Muscle layer of colon (tissue), 2 donors: ENCODE results near the gene LCAT.
"Not testable (repeated sequence)": the region's sequence is repeated elsewhere in the genome, so short reads cannot be mapped to it uniquely, and the experiment has no call there.

Experiments
- H3K27ac ChIP-seq: one replicate; pipeline ENCODE4 v1.7.0; 2013; ENCODE audit warnings: low read depth, mild to moderate bottlenecking, low read length, moderate library complexity
- H3K27me3 ChIP-seq, 2 donors: one replicate each; pipeline ENCODE4 v1.7.0; 2013; ENCODE audit warnings: low read length in 2 of 2, mild to moderate bottlenecking in 2 of 2; ENCODE audit not compliant: insufficient read depth in 2 of 2, control insufficient read depth in 1 of 2
- H3K36me3 ChIP-seq: one replicate; pipeline ENCODE4 v1.7.0; 2013; ENCODE audit warnings: mild to moderate bottlenecking, low read length; ENCODE audit not compliant: insufficient read depth
- H3K4me1 ChIP-seq: one replicate; pipeline ENCODE4 v1.7.0; 2013; ENCODE audit warnings: mild to moderate bottlenecking, low read length; ENCODE audit not compliant: insufficient read depth
- H3K4me3 ChIP-seq, 2 donors: one replicate each; pipeline ENCODE4 v1.7.0; 2013; ENCODE audit warnings: low read length in 2 of 2, low read depth in 1 of 2, mild to moderate bottlenecking in 1 of 2, moderate library complexity in 1 of 2
- H3K9ac ChIP-seq: one replicate; pipeline ENCODE4 v1.7.0; 2013; ENCODE audit warnings: low read length
- H3K9me3 ChIP-seq: one replicate; pipeline ENCODE4 v1.7.0; 2013; ENCODE audit warnings: mild to moderate bottlenecking, low read length
- donor health status: abdominal sarcoma.
- donor health status: Adenocarcinoma of cecum.

LCAT gene

DNA sequence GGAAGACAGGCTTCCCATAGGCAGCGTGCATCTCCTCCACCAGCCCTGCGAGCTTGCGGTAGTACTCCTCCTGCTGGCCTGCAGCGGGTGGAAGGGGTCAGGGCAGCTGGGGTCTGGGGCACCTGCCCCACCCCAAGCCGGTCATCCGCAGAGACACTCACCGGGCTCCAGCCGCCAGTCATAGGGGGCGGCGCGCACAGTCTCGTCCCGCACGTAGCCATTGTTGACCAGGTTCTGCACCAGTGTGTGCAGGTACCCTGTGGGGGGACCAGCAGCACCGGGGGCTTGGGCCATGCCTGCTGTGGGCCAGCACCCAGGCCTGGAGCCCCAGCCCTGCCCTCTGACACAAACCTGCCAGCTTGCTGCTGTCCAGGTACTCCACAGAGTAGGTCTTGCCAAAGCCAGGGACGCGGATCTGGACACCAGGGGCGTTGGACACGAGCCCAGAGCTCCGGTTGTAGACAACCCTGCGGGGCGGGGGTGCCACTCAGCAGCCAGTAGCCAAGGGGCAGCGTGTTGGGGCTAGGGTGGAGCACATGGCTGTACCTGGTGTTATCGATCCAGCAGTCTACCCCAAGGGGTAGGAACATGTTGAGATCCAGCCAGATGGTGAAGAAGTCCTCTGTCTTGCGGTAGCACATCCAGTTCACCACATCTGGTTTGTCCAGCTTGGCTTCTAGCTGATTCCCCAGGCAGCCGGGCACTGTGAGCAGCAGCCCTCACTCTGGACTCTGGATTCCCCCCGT, 1.2 kb downstream of the LCAT start:
- Histone ChIP-seq H3K27ac (peak overlapping the region; percentile 79), H3K9me3 (no peaks in the 10 kb centered on the region), H3K4me1 (peaks cover 31% of the 10 kb centered on the region), H3K4me3 (no peak overlapping the region), H3K36me3 (peaks cover 58% of the 10 kb centered on the region), H3K27me3 (no peaks in the 10 kb centered on the region), H3K9ac (no peak overlapping the region)

DNA sequence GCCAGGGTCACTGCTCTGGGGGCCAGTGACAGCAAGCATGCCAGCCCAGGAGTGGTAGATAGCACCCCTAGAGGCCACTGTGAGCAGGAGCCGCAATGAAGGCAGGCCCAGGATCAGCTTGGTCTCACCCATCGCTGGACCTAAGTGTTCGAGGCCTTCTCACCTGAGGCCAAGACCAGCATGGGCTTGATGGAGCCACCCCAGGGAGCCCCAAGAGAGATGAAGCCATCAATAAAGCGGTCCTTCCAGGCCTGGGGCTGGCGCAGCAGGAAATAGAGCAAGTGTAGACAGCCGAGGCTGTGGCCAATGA, 1.8 kb downstream of the LCAT start:
- H3K27ac ChIP-seq: peak overlapping the region; percentile 7
- H3K4me3 ChIP-seq: no peak overlapping the region
- peaks cover 53% of the 10 kb centered on the region for H3K36me3 ChIP-seq
- no peaks in the 10 kb centered on the region for H3K27me3 ChIP-seq
- no peaks in the 10 kb centered on the region for H3K9me3 ChIP-seq
- H3K9ac ChIP-seq: no peak overlapping the region
- peaks cover 36% of the 10 kb centered on the region for H3K4me1 ChIP-seq

DNA sequence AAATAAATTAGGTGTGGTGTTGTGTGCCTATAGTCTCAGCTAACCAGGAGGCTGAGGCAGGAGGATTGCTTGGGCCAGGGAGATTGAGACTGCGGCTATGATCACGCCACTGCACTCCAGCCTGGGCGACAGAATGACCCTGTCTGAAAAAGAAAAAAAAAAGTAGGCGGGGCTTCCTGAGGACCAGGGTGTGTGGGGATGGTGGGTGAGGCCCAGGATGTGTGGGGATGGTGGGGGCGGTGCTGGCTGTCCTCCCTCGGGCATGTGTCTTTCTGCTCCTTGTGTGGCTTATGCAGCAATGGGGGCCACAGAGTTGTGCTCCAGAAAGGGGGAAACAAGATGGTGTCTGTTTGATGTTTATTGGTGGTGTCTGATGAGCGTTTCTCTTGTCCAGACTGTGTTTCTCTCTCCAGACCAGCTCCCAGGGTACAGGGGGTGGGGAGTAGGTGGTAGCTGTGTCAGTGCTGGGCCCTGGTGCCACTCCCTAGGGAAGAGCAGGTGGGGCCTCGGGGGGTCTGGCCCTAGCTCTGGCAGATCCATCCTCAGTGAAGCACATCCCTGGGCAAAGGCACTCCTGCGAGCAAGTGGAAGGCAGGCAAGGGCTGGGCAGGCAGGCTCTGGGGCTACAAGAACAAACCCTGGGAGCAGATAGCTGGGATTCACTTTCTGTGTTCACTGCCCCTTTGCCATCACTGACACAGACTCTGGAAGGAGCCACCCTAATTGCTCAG, 2.3 kb downstream of the LCAT start:
- peak overlapping the region; percentile 7 for H3K27ac ChIP-seq
- peaks cover 40% of the 10 kb centered on the region for H3K4me1 ChIP-seq
- H3K9me3 ChIP-seq: no peaks in the 10 kb centered on the region
- no peaks in the 10 kb centered on the region for H3K27me3 ChIP-seq
- no peak overlapping the region for H3K4me3 ChIP-seq
- H3K9ac ChIP-seq: no peak overlapping the region
- peaks cover 48% of the 10 kb centered on the region for H3K36me3 ChIP-seq

DNA sequence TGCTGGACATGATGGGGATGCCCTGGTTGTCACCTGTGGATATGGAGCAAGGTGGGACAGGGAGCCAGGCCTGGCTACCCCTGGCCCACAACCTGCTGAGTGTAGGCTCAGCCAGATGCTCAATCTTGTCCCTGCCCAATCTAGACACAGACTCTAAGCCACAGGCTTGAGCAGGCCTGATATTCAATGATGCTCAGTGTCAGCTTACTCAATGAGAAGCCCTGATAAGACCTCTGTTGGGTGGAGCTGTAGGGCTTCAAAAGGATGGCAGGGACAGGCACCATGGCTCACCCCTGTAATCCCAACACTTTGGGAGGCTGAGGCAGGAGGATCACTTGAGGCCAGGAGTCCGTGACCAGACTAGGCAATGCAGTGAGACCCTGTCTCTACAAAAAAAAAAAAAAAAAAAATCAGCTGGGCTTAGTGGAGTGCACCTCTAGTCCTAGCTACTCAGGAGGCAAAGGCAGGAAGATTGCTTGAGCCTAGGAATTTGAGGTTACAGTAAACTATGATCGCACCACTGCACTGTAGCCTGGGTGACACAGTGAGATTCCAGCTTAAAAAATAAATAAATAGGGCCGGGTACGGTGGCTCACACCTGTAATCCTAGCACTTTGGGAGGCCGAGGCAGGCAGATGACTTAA, 3.4 kb downstream of the LCAT start:
- Histone ChIP-seq H3K27me3 (no peaks in the 10 kb centered on the region), H3K4me1 (peaks cover 40% of the 10 kb centered on the region), H3K36me3 (peaks cover 38% of the 10 kb centered on the region), H3K9me3 (no peaks in the 10 kb centered on the region), H3K4me3 (no peak overlapping the region), H3K27ac (no peak overlapping the region), H3K9ac (no peak overlapping the region)

DNA sequence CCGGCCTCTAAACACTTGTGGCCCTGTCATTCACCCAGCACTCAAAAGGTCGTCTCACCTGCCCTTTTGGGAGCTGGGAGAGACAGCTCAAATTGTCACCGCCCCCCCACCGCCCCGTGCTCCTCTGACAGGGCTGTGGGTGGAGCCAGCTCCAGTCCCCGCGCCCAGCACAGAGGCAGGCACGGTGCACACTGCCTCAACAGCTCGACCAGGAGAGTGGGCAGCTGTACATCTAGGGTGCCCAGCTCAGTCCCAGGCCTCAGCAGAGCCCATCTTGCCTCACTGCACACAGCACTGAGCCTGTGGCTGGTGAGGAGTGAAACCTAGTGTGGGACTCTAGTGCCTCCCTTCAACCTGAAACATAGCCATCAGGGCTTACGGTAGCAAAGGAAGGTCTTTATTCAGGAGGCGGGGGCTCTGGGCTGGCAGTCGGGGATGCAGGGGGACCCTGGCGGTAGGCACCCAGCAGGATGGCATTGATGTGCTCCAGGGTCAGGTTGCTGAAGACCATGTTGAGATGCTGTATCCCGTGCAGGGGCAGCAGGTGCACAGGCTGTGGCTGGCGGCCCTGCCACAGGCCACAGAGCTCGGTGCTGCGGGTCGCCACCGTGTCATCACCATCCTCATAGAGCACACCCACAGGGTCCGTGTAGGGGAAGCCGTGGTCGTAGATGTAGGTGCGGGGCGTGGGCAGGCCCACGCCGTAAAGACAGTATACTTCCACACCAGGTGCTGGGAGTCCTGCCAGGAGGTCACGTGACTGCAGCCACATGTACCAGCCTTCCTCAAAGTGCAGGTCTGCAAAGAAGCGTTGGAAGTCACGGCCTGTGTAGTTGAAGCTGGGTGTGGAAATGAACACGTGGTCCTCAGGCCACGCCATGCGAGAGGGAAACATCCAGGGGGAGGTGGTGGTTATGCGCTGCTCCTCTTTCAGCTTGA, 4.1 kb downstream of the LCAT start:
- Histone ChIP-seq H3K9ac (no peak overlapping the region), H3K27ac (no peak overlapping the region), H3K9me3 (no peaks in the 10 kb centered on the region), H3K27me3 (no peaks in the 10 kb centered on the region), H3K4me3 (no peak overlapping the region), H3K4me1 (peaks cover 39% of the 10 kb centered on the region), H3K36me3 (peaks cover 30% of the 10 kb centered on the region)

DNA sequence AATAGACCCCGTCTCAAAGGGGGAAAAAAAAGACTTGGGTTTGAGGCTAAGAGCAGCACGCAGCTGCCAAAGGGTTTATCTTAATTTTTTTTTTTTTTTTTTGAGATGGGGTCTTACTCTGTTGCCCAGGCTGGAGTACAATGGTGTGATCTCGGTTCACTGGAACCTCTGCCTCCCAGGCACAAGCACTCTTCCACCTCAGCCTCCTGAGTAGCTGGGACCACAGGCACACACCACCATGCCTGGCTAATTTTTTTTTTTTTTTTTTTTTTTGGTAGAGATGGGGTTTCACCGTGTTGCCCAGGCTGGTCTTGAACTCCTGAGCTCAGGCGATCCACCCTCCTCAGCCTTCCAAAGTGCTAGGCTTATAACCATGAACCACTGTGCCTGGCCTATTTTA, 6.2 kb downstream of the LCAT start:
- Histone ChIP-seq H3K36me3 (peaks cover 17% of the 10 kb centered on the region), H3K4me1 (peaks cover 25% of the 10 kb centered on the region)
- not testable (repeated sequence) for H3K4me3 ChIP-seq, H3K27me3 ChIP-seq, H3K9ac ChIP-seq, H3K9me3 ChIP-seq, H3K27ac ChIP-seq

DNA sequence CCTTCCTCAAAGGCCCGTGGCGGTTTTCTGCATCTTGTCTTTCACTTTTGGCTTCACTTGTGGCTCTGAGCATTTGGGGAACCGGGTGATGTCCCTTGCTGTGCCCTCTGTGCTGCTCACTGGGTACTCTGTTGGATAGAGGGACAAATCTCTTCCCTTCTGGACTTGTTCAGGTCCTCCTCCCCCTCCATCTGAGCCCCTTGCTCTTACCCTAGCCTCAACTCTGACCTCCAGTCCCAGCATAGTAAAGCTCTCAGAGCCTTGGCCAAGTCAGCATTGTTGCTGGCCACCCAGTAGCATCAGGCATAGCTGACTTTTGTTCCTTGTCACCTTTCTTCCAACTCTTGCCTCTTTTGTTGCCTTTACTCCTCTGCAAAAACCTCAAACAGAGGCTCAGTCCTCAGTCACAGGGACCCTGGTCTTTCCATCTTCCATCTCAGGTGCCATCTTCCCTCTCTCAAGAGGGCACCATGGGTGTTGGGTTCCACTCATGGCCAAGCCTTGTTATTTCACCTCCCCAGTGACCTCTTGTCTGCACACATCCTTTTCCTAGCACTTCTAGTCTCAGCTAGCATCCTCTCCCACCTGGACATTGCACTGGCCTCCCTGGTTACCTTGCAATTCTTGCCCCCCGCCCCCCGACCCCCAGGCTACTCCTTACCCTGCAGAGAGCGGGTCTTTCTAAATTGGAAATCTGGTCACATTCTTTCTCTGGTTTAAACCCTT, 6.9 kb downstream of the LCAT start:
- H3K4me1 ChIP-seq: peaks cover 21% of the 10 kb centered on the region
- peak overlapping the region; percentile 67 to 93 for H3K4me3 ChIP-seq
- H3K27me3 ChIP-seq: no peaks in the 10 kb centered on the region
- peak overlapping the region; percentile 92 for H3K9ac ChIP-seq
- H3K9me3 ChIP-seq: no peaks in the 10 kb centered on the region
- H3K27ac ChIP-seq: peak overlapping the region; percentile 98
- peaks cover 17% of the 10 kb centered on the region for H3K36me3 ChIP-seq

DNA sequence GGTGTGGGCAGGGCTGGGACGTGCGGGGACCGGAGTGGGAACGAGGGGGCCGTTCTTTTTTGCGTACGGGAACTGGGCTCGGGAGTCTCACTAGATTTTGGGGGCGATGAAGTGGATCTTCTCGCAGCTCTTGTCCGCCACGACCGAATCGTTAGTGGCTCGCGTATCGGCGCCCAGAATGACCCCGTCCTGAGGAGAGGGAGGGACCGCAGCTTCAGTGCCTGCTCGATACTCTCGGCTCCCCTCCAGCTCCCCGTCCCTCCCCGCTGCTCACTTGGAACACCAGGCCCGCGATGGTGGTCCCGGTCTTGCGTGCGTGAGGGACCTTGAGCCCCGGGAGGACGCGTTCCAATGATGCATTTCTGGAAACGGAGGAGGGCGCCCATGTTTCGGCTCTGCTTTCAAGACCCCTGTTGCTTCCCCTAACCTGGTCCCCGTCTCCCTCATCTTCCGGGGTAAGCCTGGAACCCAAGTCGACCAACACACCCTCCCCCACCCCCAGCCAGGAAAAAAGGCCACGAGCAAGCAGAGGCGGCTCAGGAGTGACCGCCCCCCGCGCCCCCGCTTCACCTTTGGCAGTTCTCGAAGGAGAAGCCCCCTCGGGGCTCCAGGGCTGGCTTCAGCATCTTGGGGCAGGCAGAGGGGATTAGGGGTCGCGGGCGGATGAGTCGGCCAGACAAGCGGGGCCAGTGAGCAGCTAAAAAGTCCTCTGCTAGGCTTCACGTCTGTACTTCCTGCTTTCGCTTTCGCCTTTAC, 7.6 kb downstream of the LCAT start, which contains the start of gene PSMB10:
TSS of gene PSMB10 (minus strand) at position 727 of the 756 bp plus-strand sequence. CDS start at position 626, 101 bp downstream.
- H3K9me3 ChIP-seq: no peaks in the 10 kb centered on the region
- H3K36me3 ChIP-seq: peaks cover 17% of the 10 kb centered on the region
- H3K4me3 ChIP-seq: peak within 1 kb of the TSS; percentile 67 to 93
- no peaks in the 10 kb centered on the region for H3K27me3 ChIP-seq
- peak within 1 kb of the TSS; percentile 92 for H3K9ac ChIP-seq
- H3K27ac ChIP-seq: peak within 1 kb of the TSS; percentile 98
- H3K4me1 ChIP-seq: peaks cover 21% of the 10 kb centered on the region

DNA sequence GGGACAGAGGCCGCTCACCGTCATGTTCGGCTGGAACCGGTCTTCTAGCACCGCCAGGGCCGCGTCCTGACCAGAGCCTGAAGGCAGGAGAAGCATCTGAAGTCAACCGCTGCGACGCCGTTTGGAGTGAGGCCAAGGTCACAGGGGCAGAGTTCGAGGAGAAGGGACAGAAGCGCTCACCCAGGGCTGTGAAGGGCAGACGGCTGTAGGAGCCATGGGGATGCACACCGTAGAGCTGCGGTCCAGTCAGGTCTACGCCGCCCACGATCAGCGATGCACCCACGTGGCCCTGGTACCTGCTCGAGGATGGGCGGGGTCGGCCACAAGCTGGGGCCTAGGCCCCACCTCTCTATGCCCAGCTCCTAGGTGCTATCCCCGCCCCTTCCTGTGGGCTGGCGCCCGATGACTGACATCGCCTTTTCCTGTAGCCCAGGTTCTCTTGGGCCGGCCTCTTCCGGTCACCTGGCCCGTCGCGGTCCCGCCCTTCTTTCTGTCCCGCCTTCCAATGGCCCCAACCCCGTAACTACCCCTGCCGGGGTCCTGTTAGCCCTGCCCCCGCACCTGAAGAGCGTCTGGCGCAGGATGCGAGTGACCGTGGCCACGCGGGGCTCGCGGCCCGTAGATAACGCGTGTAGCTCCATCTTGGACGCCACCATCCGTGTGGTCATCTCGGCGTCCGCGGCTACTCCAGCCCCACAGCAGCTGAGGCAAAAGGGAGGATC, 8.4 kb downstream of the LCAT start:
- Histone ChIP-seq H3K27ac (peak overlapping the region; percentile 98), H3K27me3 (no peaks in the 10 kb centered on the region), H3K9ac (peak overlapping the region; percentile 92), H3K36me3 (peaks cover 17% of the 10 kb centered on the region), H3K4me3 (peak overlapping the region; percentile 67 to 93), H3K9me3 (no peaks in the 10 kb centered on the region), H3K4me1 (peaks cover 21% of the 10 kb centered on the region)

DNA sequence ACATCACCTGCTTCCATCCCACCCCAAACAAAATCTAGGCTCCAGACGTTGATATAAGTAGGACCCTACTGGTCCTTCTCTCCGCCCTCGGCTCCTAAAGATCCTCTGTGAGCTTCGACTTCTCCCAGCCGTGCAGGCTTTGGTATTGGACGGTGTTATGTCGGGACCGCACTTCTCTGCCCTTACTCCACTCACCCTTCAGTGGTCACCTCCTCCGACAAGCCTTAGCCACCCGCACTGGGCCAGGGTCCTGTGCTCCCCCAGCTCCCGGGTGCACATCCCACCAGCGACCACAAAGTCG, 8.9 kb downstream of the LCAT start:
- Histone ChIP-seq H3K27me3 (no peaks in the 10 kb centered on the region), H3K4me3 (peak overlapping the region; percentile 67 to 93), H3K9ac (peak overlapping the region; percentile 66), H3K27ac (peak overlapping the region; percentile 98), H3K9me3 (no peaks in the 10 kb centered on the region), H3K36me3 (peaks cover 13% of the 10 kb centered on the region), H3K4me1 (peaks cover 21% of the 10 kb centered on the region)
